Measurements from ENCODE around the gene ARFGAP3. TPM values are rescaled to one million over a fixed set of nuclear protein-coding genes. Genes with fewer than 3 reads are reported as not detected.

ARFGAP3 gene
- total RNA-seq, 2 experiments from 2014 or later, result 31.2 to 35.4 TPM

DNA sequence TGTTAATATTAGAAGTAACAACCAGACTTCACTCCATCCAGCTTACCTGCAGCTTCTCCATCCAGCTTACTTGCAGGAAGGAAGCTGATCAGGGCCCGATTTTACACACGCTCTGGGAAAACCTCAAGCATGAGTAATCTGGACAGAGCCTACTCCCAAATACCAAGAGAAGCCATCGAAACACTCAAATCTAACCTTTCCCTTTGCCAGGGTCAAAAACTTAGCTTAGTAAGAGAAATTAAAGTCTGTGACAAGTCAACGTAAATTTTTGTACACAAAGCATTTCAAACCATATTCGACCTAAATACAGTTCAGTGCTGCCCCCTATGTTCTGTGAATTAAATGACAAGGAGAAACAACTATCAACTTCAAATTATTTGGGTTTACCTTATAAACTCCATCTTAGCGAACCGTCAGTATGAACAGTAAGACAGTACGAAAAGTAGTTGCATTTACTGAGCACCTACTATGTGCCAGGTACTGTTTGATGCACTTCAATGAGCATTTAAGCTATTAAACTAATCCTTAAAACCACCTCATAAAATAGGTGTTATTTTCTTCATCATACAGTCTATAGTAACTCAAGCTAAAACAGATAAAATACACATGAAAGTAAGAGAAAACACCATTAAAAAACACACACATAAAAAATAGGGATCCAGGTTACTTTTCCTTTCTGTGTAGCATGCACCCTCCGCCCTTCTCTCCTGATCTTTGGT lies 36.9 kb downstream of the ARFGAP3 start:
- H3K36me3 Mint-ChIP-seq, result peaks cover 16% of the 10 kb centered on the region
- ATAC-seq, result no peak
- DNase-seq, result no peak

DNA sequence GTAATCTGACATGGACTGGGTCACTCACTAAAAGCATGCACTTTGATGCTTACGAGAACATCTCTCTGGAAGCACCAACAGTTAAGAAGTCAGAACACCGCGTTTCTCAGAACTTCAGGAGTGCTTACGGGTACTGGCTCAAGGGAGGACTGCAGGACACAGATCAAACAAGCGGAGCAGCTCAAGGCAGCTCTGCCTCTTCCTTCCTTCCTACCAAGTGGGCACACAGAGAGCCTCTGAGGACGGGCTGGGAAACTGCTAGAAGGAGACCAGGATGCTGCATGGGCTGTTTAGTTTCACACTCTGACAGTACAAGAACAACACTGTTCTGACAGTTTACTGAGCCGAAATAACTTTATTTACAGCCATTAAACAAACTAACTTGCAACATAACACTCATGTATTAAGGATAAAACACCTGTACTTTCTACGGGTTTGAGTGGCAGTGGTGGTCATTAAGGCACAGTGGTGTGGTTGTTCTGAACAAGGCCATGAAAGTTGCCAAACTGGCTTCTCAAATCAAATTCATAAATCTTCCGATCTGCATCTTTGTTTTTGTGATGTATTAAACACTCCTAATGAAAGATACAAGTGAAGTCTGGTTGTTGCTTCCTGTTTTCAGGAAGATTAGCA lies 37.5 kb downstream of the ARFGAP3 start:
- no peak overlapping the region for H3K4me3 Mint-ChIP-seq
- no peaks in the 10 kb centered on the region for H3K4me1 Mint-ChIP-seq
- no peaks in the 10 kb centered on the region for H3K9me3 Mint-ChIP-seq (ENCODE audit: low read depth)
- H3K36me3 Mint-ChIP-seq, result peaks cover 13% of the 10 kb centered on the region
- CTCF ChIA-PET, result interaction anchor here (0.9 to 1.3 kb wide), 4 partner anchors 16 to 159 kb away, joined by 3 to 4 read pairs (median 3); no protein-coding TSS in a partner anchor
- ATAC-seq (no peak), DNase-seq (no peak)
- H3K27me3 Mint-ChIP-seq, result no peaks in the 10 kb centered on the region
- H3K27ac Mint-ChIP-seq, result no peak overlapping the region

More for the DNA sequence above, 36.9 kb downstream of the ARFGAP3 start:
- Mint-ChIP-seq H3K27me3 (no peaks in the 10 kb centered on the region), H3K4me1 (no peaks in the 10 kb centered on the region), H3K4me3 (no peak overlapping the region), H3K9me3 (ENCODE audit: low read depth) (no peaks in the 10 kb centered on the region), H3K27ac (no peak overlapping the region)
- CTCF ChIA-PET, result interaction anchor here (0.9 to 2.3 kb wide), 5 partner anchors 13 to 160 kb away, joined by 3 to 6 read pairs (median 3); no protein-coding TSS in a partner anchor

DNA sequence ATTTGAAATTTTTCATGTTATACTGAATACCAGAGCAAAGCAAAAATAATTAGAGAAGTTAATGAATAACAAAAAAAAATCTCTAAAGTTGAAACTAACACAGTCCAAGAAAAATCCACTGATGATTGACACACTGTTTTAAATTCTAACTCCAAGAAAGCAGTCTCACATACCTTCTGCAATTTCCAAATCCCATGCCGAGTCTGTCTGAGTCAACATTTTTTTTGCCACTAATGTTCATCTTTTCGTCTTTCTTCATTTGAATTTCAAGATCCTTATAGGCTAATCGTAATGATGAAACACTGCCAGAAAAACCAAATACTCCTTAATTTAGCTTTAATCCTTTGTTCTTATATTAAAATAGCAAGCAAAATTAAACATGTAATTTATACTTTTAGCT lies 39.5 kb downstream of the ARFGAP3 start:
- Mint-ChIP-seq H3K9me3 (ENCODE audit: low read depth) (no peaks in the 10 kb centered on the region), H3K4me3 (no peak overlapping the region), H3K27me3 (no peaks in the 10 kb centered on the region), H3K4me1 (no peaks in the 10 kb centered on the region), H3K27ac (no peak overlapping the region), H3K36me3 (peaks cover 10% of the 10 kb centered on the region)
- CTCF ChIA-PET, result interaction anchor here (0.8 to 2.3 kb wide), 4 partner anchors 16 to 243 kb away, joined by 3 to 10 read pairs (median 4); no protein-coding TSS in a partner anchor
- DNase-seq (no peak), ATAC-seq (no peak)

DNA sequence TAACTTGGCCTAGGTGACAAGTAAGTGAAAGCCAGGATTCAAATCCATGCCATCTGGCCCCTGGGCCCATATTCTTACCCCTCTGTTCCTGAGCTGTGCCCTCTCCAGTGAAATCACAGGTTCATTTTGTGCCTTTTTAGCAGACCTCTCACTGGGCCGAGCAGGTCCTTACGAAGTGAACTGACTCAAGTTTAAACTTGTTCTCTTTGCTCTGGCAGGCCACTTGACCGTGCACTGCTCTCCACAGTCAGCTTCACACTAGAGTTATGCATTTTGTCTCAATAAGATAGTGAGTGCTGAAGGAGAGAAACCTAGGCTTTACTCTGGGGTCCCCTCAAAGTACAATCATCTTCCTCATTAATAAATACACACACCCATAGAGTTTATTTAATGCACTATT lies 40.7 kb downstream of the ARFGAP3 start:
- no peak overlapping the region for H3K27ac Mint-ChIP-seq
- CTCF ChIA-PET, result interaction anchor here (0.6 to 2.3 kb wide), 5 partner anchors 31 to 270 kb away, joined by 3 to 10 read pairs (median 3); no protein-coding TSS in a partner anchor
- H3K27me3 Mint-ChIP-seq, result no peaks in the 10 kb centered on the region
- H3K4me3 Mint-ChIP-seq, result no peak overlapping the region
- no peaks in the 10 kb centered on the region for H3K4me1 Mint-ChIP-seq
- H3K9me3 Mint-ChIP-seq (ENCODE audit: low read depth), result no peaks in the 10 kb centered on the region
- peaks cover 2% of the 10 kb centered on the region for H3K36me3 Mint-ChIP-seq
- ATAC-seq (no peak), DNase-seq (no peak)

DNA sequence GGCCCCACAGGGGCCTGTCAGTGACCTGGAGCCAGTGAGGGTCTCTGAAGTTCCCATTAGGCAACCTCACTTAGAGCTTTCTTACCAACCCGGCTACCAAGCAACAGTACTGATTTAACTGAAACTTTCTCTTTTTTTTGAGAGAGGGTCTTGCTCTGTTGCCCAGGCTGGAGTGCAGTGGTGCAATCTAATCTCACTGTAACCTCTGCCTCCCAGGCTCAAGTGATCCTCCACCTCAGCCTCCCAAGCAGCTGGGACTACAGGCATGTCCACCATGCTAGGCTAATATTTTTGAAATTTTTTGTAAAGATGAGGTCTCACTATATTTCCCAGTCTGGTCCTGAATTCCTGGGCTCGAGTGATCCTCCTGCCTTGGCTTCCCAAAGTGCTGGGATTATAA lies 42.5 kb downstream of the ARFGAP3 start:
- DNase-seq (no peak), ATAC-seq (no peak)
- CTCF ChIA-PET, result no interaction called here
- no peak overlapping the region for H3K27ac Mint-ChIP-seq
- H3K4me1 Mint-ChIP-seq, result no peaks in the 10 kb centered on the region
- H3K9me3 Mint-ChIP-seq (ENCODE audit: low read depth), result no peaks in the 10 kb centered on the region
- H3K36me3 Mint-ChIP-seq, result no peaks in the 10 kb centered on the region
- H3K4me3 Mint-ChIP-seq, result no peak overlapping the region
- no peaks in the 10 kb centered on the region for H3K27me3 Mint-ChIP-seq

DNA sequence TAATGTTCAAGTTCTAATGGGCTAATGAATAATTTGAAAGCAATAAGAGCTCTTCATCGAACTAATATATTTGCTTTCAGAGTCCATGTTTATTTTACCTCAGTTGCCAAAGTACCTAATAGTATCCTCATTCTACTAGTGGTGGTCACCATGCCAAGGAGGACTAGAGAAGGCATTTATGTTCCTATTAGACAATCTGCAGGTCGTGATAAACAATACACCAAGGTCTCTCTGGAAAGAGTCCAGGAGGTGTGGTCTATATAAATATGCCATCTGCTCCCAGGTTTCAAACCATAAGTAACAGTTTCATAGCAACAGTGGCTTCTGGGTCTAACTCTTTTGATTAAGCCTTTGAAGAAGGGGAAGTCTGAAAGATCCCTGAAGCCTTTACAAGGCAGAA lies 42.9 kb downstream of the ARFGAP3 start:
- no peaks in the 10 kb centered on the region for H3K27me3 Mint-ChIP-seq
- H3K9me3 Mint-ChIP-seq (ENCODE audit: low read depth), result no peaks in the 10 kb centered on the region
- no peaks in the 10 kb centered on the region for H3K4me1 Mint-ChIP-seq
- no peak for ATAC-seq
- peaks cover 2% of the 10 kb centered on the region for H3K36me3 Mint-ChIP-seq
- no peak for DNase-seq
- CTCF ChIA-PET, result no interaction called here
- no peak overlapping the region for H3K27ac Mint-ChIP-seq
- no peak overlapping the region for H3K4me3 Mint-ChIP-seq

DNA sequence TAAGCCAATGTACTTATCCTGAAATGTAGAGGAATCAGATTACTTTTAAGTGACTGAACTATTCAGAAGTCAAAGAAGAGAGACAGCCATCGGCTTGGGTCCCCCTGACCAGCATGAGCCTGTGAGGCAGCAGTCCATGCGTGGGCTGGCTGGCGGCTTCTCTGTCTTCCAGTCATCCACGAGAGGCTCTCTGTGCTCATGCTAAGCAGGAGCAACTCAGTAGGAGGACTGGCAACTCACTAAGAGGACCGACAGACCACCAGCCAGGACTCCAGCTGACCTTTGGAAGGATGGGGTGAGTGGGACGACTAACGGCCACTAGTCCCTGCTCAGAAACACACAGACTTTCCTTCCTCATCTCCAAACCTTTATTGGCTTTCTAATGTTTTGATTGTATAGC lies 43.6 kb downstream of the ARFGAP3 start:
- Mint-ChIP-seq H3K27me3 (no peaks in the 10 kb centered on the region), H3K27ac (no peak overlapping the region), H3K4me3 (no peak overlapping the region), H3K9me3 (ENCODE audit: low read depth) (no peaks in the 10 kb centered on the region), H3K36me3 (peaks cover 5% of the 10 kb centered on the region), H3K4me1 (peaks cover 2% of the 10 kb centered on the region)
- no peak for DNase-seq
- CTCF ChIA-PET, result no interaction called here
- no peak for ATAC-seq

DNA sequence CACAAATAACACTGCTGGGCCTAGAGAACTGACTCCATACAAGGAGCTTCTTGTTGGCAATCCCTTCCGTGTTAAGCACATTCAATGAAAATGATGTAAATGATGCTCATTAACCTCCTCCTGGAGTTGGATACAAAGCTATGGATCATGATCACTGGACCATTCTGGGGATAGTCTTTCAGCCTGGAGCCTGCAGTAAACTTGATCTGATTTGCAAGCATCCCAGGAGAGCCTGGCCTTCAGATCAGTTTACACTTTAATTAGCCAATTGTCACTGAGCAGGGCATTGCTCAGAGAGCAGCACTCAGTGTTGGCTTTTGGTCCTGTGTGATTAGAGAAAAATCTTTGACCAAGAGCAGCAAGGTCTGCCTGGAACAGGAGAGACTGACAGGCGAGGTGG lies 45.6 kb downstream of the ARFGAP3 start:
- Mint-ChIP-seq H3K4me3 (no peak overlapping the region), H3K4me1 (peaks cover 4% of the 10 kb centered on the region), H3K27ac (no peak overlapping the region), H3K27me3 (no peaks in the 10 kb centered on the region), H3K36me3 (peaks cover 13% of the 10 kb centered on the region), H3K9me3 (ENCODE audit: low read depth) (no peaks in the 10 kb centered on the region)
- ATAC-seq (no peak), DNase-seq (peak; percentile 30)
- CTCF ChIA-PET, result interaction anchor here (1.4 kb wide), 1 partner anchor 56 kb away, joined by 6 read pairs; no protein-coding TSS in a partner anchor

DNA sequence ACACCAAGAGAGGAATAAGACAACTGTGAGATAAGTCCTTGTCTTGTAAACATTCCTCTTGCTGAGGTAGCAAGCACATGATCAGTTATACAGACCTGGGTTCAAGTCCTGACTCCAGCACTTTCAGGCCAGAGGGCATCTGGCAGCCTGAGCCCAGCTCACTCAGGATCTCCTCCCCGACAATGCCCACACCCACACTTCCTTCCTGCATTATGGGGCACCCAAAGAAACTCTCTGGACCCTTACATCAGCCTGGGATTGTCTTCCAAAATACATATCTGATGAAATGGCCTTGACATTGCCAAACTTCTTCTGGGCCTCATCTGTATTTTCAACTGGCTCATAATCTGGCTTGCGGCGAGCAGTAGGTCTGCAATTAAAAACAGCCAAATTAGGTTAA lies 48.6 kb downstream of the ARFGAP3 start:
- Mint-ChIP-seq H3K9me3 (ENCODE audit: low read depth) (no peaks in the 10 kb centered on the region), H3K36me3 (peaks cover 13% of the 10 kb centered on the region), H3K27ac (no peak overlapping the region), H3K4me3 (no peak overlapping the region), H3K4me1 (peaks cover 4% of the 10 kb centered on the region), H3K27me3 (no peaks in the 10 kb centered on the region)
- no peak for ATAC-seq
- DNase-seq, result peak; percentile 29
- CTCF ChIA-PET, result no interaction called here

DNA sequence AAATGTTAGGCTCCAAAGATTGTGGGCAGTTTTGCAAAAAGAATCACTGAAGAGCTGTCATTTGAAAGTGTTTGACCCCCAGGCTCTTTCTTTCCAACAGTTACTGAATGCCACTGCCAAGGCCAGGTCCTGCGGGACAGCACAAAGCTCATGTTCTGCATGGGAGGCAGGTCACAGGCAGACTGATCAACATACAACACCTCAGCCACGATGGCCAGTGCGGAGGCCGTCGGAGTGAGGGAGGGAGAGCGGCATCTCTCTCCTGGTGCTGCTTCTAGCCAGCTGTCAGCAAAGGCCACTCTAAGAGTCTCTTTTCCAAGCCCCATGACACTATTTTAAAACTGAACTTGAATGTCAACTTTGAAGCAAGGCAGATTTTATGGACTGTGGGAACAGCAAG lies 49.9 kb downstream of the ARFGAP3 start:
- no peaks in the 10 kb centered on the region for H3K9me3 Mint-ChIP-seq (ENCODE audit: low read depth)
- no peak for ATAC-seq
- H3K4me3 Mint-ChIP-seq, result no peak overlapping the region
- H3K27me3 Mint-ChIP-seq, result no peaks in the 10 kb centered on the region
- CTCF ChIA-PET, result interaction anchor here (2.5 kb wide), 1 partner anchor 14 kb away, joined by 6 read pairs; no protein-coding TSS in a partner anchor
- DNase-seq, result peak; percentile 36
- H3K36me3 Mint-ChIP-seq, result peaks cover 13% of the 10 kb centered on the region
- H3K4me1 Mint-ChIP-seq, result peaks cover 4% of the 10 kb centered on the region
- no peak overlapping the region for H3K27ac Mint-ChIP-seq

DNA sequence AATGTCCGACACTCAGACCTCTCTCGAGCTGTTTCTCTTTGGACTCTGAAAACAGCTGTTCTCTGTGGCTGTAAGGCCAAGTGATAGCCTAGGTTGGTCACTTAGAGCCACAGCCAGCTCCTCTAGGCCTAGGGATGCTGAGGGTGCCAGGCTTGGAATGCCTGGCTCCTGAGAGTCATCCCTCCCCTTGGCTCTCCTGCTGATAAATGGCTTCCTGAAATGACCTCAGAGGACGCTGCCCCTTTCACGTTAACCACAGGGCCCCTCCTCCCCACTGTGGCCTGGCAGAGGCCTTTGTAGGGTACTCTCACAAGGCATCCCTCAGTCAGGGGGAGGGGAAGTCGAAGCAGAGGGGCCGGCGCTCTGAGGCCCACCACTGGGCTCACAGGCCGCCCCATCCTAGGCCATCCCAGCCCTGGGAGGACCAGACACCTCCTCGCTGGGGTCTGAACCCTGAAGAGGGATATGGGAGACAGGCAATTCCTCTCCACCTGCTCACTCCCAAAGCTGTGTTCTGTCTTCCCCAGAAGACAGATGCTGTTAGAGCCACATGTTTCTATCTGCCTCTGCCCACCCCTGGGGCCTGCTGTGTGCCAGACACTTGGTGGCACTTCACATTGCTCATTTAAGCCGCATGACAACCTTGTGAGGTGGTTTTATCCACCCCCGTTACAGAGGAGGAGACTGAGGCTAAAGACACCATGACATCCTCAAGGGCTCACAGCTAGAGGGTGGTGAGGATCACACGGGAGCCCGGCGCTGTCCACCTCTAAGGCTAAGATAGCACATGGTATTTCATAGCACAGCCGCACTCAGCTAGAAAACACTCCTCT lies 50.9 kb downstream of the ARFGAP3 start:
- Mint-ChIP-seq H3K4me1 (peaks cover 4% of the 10 kb centered on the region), H3K27ac (no peak overlapping the region), H3K4me3 (no peak overlapping the region), H3K9me3 (ENCODE audit: low read depth) (no peaks in the 10 kb centered on the region), H3K36me3 (peaks cover 13% of the 10 kb centered on the region), H3K27me3 (no peaks in the 10 kb centered on the region)
- no peak for ATAC-seq
- CTCF ChIA-PET, result interaction anchor here (1.1 to 2.5 kb wide), 2 partner anchors 15 to 24 kb away, joined by 3 to 6 read pairs; no protein-coding TSS in a partner anchor
- peak; percentile 35 for DNase-seq

DNA sequence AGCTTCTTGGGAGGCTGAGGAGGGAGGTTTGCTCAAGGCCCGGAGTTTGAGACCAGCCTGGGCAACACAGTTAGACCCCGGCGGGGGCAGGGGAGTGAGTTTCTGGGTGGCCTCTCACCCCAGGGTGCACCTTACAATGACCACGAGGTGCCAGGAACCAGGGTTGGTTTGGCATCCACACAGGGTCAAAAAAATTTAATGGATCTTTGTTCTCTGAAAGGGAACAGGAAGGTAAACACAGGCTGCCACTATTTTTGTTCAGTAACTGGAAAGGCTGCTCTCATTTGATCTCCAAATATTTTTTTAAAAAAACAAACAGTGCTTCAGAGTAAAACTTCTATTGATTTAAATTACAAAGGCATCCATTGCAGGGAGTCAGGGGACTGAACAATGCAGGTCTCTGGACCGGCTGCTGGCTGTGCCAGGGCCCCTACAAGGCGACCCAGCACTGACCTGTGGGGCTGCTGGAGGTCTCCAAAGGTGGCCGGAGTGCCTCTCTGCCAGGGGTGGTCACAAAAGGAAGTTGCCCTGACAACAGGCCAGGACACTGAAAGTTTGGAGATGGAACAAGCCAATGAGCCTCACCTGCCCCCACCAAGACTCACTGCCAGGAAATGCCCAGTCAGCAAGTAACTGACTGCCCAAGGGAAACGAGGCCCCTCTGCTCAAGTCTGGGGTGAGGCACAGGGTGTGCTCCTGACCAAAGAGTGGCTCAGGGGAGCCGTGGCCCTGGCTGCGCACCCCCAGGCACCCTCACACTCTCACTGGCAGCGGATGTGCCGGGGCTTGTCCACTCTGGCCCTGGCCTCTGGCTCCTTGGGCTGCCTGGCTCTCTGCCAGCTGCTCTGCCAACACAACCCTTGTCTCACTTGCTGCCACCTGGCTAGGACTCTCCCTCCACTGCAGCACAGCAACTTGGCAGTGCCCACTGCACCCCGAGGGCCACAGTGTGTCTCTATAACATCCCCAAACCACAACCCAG lies 51.8 kb downstream of the ARFGAP3 start:
- H3K27me3 Mint-ChIP-seq, result no peaks in the 10 kb centered on the region
- H3K36me3 Mint-ChIP-seq, result peaks cover 13% of the 10 kb centered on the region
- CTCF ChIA-PET, result interaction anchor here (1.1 to 2.5 kb wide), 2 partner anchors 16 to 23 kb away, joined by 3 to 6 read pairs; no protein-coding TSS in a partner anchor
- ATAC-seq (no peak), DNase-seq (peak; percentile 37)
- no peak overlapping the region for H3K4me3 Mint-ChIP-seq
- peaks cover 4% of the 10 kb centered on the region for H3K4me1 Mint-ChIP-seq
- H3K27ac Mint-ChIP-seq, result no peak overlapping the region
- H3K9me3 Mint-ChIP-seq (ENCODE audit: low read depth), result no peaks in the 10 kb centered on the region
